Frontal cortex (tissue), 4 donors: ENCODE data around the gene RECQL5. TPM values are rescaled to one million over a fixed set of nuclear protein-coding genes. Genes with fewer than 3 reads are reported as not detected.

Experiments used
- DNase-seq, 2 donors: peaks; one replicate each; pipeline ENCODE4 v3.0.0; 2012; ENCODE audit warnings: low spot score in 2 of 2
- FAIRE-seq: peaks from 2 replicates; lab custom pipeline; 2012; peaks lifted over from hg19 to GRCh38; lab: Jason Lieb, UNC
- total RNA-seq: library from RNA; depleted of rRNA; stranded (reverse); fragments of >200 nt; gene quantifications from one replicate; pipeline ENCODE4 v1.2.3, GENCODE V29; 2014
- donor health status: control.
- donor health status: control.
- donor health status: control.

RECQL5 gene
- total RNA-seq, 1 donor from 2014 or later: 6.1 TPM

DNA sequence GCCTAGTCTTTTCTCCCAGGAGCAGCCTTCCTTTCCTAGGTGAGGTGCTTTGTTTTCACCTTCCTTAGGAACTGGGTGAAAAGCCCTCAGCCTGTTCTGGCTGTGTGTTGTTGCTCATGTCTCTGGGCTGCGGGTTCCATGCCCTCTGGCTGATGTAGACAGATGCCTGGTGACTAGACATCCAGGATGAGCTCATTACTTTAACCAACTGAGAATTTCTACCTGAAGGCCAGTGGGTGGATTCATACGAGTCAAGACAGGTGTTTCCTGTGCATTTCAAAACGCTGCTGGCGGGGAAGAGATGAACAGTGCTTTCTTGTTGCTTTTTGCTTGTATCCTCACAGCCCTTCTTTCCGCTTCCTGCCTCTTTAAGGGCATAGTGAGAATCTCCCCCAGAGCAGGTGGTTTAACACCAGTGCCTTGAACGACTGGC is 22.5 kb upstream of the RECQL5 start:
- FAIRE-seq: no peak
- no peak for DNase-seq

GRCh38 chr17:75688209-75688825 is 21.4 kb upstream of the RECQL5 start:
- FAIRE-seq: no peak
- DNase-seq: no peak

GRCh38 chr17:75685499-75685898 is 18.5 kb upstream of the RECQL5 start:
- no peak for DNase-seq
- no peak for FAIRE-seq

GRCh38 chr17:75684924-75685323 is 18.0 kb upstream of the RECQL5 start:
- DNase-seq (no peak), FAIRE-seq (no peak)

- DNase-seq (no peak), FAIRE-seq (no peak)
Observed at GRCh38 chr17:75684249-75684648, 17.3 kb upstream of the RECQL5 start.

- no peak for FAIRE-seq
Observed at GRCh38 chr17:75683583-75683982, 16.6 kb upstream of the RECQL5 start.

DNA sequence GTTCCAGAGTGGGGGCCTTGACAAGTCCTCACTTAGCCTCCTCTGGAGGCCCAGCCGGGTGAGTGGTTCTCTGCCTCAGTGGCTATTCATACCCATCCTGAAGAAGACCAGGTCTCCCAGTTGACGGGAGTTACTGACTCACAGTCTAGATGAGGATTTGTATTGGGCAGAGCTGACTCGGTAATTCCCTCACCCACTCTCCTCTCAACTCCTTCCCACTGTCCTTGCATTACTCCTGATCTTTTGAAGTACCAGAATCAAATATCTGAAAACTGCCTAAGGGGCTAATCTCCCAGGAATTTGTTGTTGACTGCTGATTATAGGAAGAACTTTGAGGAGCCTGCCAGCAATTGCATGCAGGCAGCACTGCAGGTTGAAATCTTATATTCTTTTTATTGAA is 14.3 kb upstream of the RECQL5 start:
- DNase-seq (no peak), FAIRE-seq (no peak)

More at GRCh38 chr17:75683583-75683982, 16.6 kb upstream of the RECQL5 start:
- DNase-seq: no peak

DNA sequence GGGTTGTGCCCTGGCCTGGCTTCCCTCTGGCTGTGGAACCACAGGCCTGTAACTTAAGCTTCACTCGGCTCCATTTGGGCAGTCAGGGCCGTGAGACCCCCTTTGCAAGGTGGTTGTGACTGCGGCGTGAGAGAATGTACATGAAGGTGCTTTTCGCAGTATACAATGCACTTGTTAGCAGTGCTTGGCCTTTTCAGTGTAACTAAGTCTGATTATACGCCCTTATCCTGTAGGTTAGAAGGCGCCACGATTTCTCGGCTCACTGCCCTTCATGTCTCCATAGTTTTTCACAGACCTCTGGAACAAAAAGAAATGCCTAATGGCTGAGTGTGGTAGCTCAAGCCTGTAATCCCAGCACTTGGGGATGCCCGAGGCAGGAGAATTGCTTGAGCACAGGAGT is 13.5 kb upstream of the RECQL5 start:
- no peak for FAIRE-seq
- no peak for DNase-seq

GRCh38 chr17:75679706-75680211 is 12.8 kb upstream of the RECQL5 start:
- DNase-seq (no peak), FAIRE-seq (no peak)

DNA sequence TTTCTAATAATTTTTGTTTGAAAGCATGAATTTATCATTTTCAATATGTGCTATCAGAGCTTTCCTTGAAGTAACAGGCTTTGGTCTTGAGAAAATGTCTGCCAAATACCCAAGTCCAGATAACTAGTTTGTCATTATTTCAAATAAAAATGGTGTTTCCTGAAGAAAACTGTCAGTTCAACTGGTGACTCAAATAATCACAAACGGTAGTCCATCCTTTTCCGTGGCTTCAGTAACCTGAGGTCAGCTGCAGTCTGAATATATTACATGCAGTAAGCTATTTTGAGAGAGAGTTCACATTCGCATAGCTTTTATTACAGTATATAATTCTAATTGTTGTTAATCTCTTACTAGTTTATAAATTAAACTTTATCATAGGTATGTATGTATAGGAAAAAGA is 9.5 kb upstream of the RECQL5 start:
- no peak for DNase-seq
- FAIRE-seq: no peak

DNA sequence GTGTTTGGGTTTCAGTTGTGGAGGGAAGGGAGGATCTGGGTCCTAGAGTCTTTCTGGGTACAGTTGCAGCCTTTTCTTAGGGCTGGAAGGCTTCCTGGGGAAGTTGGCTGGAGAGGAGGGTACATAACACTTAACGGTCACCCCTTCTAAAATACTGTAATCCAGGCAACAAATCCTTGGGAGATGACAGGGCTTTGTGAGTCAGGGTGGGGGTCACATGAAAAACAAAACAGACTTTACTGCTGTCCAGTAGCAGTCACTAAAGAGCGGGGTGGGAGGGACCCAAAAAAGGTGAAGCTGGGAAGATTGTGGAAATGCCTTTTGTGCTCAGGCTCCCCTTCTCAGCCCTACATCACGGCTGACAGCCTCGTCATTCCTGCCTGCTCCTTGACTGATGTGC is 6.5 kb upstream of the RECQL5 start:
- no peak for DNase-seq
- no peak for FAIRE-seq

DNA sequence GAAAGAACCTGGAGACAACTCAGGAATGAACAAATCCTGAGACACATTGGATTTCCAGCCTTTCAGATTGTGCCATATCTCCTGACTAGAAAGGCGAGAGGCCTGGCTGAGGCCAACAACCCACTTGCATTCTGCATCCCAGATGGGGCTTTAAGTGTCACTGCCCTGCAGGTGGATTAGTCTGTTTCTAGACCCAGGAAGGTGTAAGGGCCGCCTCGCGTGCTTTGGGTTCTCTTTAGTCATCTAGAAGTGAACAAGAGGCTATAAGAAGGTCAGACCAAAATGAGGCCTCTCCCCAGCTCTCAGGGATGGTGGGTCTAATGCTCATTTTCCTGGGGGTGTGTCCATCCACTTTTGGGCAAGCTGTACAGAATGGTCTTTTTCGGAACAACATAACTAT is 5.1 kb upstream of the RECQL5 start:
- DNase-seq (no peak), FAIRE-seq (no peak)

DNA sequence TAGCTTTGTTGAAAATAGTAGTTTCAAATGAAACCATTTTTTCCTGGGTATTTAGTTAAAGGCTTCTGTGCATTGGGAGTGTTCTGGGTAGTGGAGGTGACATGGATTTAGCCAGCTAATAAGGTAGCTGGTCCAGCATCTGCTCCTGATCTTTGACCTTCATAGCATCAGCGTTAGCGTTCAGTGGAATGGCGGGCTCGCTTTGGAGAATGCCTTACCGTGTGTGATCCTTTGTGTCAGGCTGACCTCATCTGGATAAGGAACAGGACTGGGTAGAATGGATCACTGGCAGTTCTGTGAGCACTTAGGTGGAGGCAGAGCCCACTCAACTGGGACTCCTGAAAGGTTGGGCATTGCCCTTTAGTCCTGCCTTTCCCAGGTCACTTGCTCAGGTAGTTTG is 3.9 kb upstream of the RECQL5 start:
- no peak for DNase-seq
- no peak for FAIRE-seq

GRCh38 chr17:75668489-75668888 is 1.5 kb upstream of the RECQL5 start:
- DNase-seq (no peak), FAIRE-seq (no peak)

- FAIRE-seq (no peak), DNase-seq (no peak)
Observed at GRCh38 chr17:75667825-75668224, 871 bp upstream of the RECQL5 start.

GRCh38 chr17:75665981-75666380 is 973 bp downstream of the RECQL5 start:
- FAIRE-seq (no peak), DNase-seq (no peak)

DNA sequence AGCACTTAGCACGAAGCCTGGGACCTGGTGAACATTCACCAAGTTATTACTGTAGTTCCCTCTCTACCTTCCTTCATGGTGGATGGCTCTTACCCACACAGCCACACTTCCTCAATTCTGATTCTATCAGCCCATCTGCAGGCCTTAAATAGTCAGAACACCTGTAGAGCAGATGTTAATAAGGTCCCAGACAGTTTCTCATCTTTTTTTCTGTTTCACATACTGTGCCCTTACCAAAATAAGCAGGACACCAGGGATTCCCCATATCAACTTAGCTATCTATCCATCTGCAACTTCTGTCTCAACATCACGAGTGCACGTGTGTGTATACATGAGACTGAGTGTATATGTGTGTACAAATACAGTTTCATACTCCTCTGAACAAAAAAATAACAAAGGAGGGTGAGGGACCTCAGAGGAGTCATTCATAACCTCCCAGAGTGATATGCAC is 2.8 kb downstream of the RECQL5 start:
- DNase-seq (no peak), FAIRE-seq (no peak)

DNA sequence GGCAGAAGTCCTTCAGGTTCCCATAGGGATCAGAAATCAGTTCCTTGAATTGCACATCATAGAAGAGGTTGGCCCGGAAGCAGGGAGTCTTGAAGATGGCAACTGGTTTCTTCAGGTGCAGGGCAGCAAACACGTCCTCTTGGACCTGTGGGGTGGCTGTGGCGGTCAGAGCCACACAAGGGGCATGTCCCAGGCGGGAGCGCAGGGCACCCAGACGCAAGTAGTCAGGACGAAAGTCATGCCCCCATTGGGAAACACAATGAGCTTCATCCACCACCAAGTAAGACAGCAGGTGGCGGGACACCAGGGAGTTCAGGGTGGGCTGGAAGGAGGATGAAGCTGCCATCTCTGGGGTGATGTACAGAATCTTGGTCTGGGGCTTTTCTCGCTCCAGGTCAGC is 4.4 kb downstream of the RECQL5 start:
- no peak for FAIRE-seq

GRCh38 chr17:75661531-75661930 is 5.4 kb downstream of the RECQL5 start:
- FAIRE-seq: no peak
- no peak for DNase-seq

More for the DNA sequence above, 4.4 kb downstream of the RECQL5 start:
- DNase-seq: no peak

- DNase-seq: no peak
- no peak for FAIRE-seq
Observed at GRCh38 chr17:75658237-75658636, 8.7 kb downstream of the RECQL5 start.

- no peak for DNase-seq
- peak; percentile 39 for FAIRE-seq
Observed at GRCh38 chr17:75654176-75654575, 12.8 kb downstream of the RECQL5 start.

DNA sequence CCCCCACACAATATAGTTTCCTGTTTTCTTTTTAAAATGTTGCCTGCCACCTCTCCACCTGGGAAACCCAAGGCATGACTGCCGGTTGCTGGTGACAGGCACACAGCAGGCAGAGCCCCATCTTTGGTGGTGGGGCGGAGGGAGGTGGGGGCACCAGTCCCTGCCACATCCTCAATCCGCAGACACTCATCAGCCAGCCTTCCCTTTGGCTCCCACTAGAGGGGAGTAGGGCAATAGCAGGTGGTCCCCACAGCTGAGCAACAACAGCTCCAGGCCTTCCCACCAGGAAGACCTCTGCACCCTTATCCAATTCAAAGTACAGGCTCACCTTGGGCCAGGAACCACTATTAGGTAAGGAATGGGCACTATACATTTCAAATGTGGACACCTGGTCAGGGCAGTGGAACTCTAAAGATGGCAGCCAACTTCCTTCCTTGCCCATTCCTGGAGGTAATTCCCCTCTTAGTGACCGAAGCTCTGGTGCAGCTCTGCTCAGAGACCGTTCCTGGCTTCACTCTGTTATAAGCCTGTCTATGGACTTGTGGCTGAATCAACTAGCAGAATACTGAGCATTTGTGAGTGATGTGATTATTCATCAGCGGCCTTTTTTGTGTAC is 13.9 kb downstream of the RECQL5 start:
- DNase-seq (no peak), FAIRE-seq (no peak)
